Suprapubic skin (tissue), 3 donors: ENCODE data around the gene TMOD1.

Source experiments
- POLR2A ChIP-seq, 2 donors: fragments of 450-650 bp; IDR thresholded peaks; one replicate each; pipeline ENCODE4 v1.6.1; 2017; ENCODE audit warnings: antibody characterized with exemption in 2 of 2, mild to moderate bottlenecking in 2 of 2, moderate library complexity in 2 of 2
- TF ChIP-seq, protein P1 (sequence below), 2 donors: fragments of 200-600 bp in 1 of 2; fragments of 450-650 bp in 1 of 2; sonication (generic) in 1 of 2; IDR thresholded peaks; one replicate each; pipeline ENCODE4 v1.5.1; 2016 to 2019; ENCODE audit warnings: antibody characterized with exemption in 2 of 2, mild to moderate bottlenecking in 1 of 2, moderate library complexity in 1 of 2

- TF ChIP-seq, protein P1, sequence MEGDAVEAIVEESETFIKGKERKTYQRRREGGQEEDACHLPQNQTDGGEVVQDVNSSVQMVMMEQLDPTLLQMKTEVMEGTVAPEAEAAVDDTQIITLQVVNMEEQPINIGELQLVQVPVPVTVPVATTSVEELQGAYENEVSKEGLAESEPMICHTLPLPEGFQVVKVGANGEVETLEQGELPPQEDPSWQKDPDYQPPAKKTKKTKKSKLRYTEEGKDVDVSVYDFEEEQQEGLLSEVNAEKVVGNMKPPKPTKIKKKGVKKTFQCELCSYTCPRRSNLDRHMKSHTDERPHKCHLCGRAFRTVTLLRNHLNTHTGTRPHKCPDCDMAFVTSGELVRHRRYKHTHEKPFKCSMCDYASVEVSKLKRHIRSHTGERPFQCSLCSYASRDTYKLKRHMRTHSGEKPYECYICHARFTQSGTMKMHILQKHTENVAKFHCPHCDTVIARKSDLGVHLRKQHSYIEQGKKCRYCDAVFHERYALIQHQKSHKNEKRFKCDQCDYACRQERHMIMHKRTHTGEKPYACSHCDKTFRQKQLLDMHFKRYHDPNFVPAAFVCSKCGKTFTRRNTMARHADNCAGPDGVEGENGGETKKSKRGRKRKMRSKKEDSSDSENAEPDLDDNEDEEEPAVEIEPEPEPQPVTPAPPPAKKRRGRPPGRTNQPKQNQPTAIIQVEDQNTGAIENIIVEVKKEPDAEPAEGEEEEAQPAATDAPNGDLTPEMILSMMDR (IDR thresholded peaks at IDR 0.05): no peak
- no peak for TF ChIP-seq POLR2A (IDR thresholded peaks at IDR 0.05)
Measured at GRCh38 chr9:97474372-97474925, 27.0 kb upstream of the TMOD1 start.
